ENCODE data around the gene PCLAF.
"Not testable (repeated sequence)": the region's sequence is repeated elsewhere in the genome, so short reads cannot be mapped to it uniquely, and the experiment has no call there.

The PCLAF gene

GRCh38 chr15:64337761-64338160 is 43.5 kb downstream of the PCLAF start:
- no peak overlapping the region for H3K4me3 ChIP-seq (IDR thresholded peaks at IDR 0.05; ENCODE audit: insufficient read depth, low read depth, low read length)
- H3K79me2 ChIP-seq (ENCODE audit: insufficient read depth, low read depth) = no peaks in the 10 kb centered on the region
- no peaks in the 10 kb centered on the region for H3K4me1 ChIP-seq (ENCODE audit: low read depth, poor library complexity, severe bottlenecking)
- no peak overlapping the region for H3K9ac ChIP-seq
- no peak overlapping the region for H3K4me2 ChIP-seq
- H4K20me1 ChIP-seq (ENCODE audit: insufficient read depth) = no peaks in the 10 kb centered on the region
- TF ChIP-seq, protein P1, sequence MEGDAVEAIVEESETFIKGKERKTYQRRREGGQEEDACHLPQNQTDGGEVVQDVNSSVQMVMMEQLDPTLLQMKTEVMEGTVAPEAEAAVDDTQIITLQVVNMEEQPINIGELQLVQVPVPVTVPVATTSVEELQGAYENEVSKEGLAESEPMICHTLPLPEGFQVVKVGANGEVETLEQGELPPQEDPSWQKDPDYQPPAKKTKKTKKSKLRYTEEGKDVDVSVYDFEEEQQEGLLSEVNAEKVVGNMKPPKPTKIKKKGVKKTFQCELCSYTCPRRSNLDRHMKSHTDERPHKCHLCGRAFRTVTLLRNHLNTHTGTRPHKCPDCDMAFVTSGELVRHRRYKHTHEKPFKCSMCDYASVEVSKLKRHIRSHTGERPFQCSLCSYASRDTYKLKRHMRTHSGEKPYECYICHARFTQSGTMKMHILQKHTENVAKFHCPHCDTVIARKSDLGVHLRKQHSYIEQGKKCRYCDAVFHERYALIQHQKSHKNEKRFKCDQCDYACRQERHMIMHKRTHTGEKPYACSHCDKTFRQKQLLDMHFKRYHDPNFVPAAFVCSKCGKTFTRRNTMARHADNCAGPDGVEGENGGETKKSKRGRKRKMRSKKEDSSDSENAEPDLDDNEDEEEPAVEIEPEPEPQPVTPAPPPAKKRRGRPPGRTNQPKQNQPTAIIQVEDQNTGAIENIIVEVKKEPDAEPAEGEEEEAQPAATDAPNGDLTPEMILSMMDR (conservative IDR thresholded peaks at IDR 0.05; ENCODE audit: low read depth, low read length) = no peak
- no peaks in the 10 kb centered on the region for H3K27me3 ChIP-seq (ENCODE audit: insufficient read depth, low read depth)
- no peak overlapping the region for H2AFZ ChIP-seq (ENCODE audit: low read depth)
- H3K36me3 ChIP-seq (ENCODE audit: insufficient read depth) = no peaks in the 10 kb centered on the region
- no peak overlapping the region for H3K27ac ChIP-seq

GRCh38 chr15:64333986-64334929 is 47.0 kb downstream of the PCLAF start:
- TF ChIP-seq, protein P1 (conservative IDR thresholded peaks at IDR 0.05; ENCODE audit: low read depth, low read length) = no peak
- Histone ChIP-seq H2AFZ (ENCODE audit: low read depth) (no peak overlapping the region), H3K9ac (no peak overlapping the region), H3K4me2 (no peak overlapping the region), H3K4me1 (ENCODE audit: low read depth, poor library complexity, severe bottlenecking) (no peaks in the 10 kb centered on the region), H3K27me3 (ENCODE audit: insufficient read depth, low read depth) (no peaks in the 10 kb centered on the region), H4K20me1 (ENCODE audit: insufficient read depth) (no peaks in the 10 kb centered on the region), H3K79me2 (ENCODE audit: insufficient read depth, low read depth) (no peaks in the 10 kb centered on the region), H3K27ac (no peak overlapping the region), H3K36me3 (ENCODE audit: insufficient read depth) (no peaks in the 10 kb centered on the region), H3K4me3 (IDR thresholded peaks at IDR 0.05; ENCODE audit: insufficient read depth, low read depth, low read length) (no peak overlapping the region)

GRCh38 chr15:64333516-64333915 is 47.7 kb downstream of the PCLAF start:
- Histone ChIP-seq H3K4me1 (ENCODE audit: low read depth, poor library complexity, severe bottlenecking) (no peaks in the 10 kb centered on the region), H3K27ac (no peak overlapping the region), H4K20me1 (ENCODE audit: insufficient read depth) (no peaks in the 10 kb centered on the region), H3K27me3 (ENCODE audit: insufficient read depth, low read depth) (no peaks in the 10 kb centered on the region), H2AFZ (ENCODE audit: low read depth) (no peak overlapping the region), H3K79me2 (ENCODE audit: insufficient read depth, low read depth) (no peaks in the 10 kb centered on the region), H3K9ac (no peak overlapping the region), H3K36me3 (ENCODE audit: insufficient read depth) (no peaks in the 10 kb centered on the region), H3K4me3 (IDR thresholded peaks at IDR 0.05; ENCODE audit: insufficient read depth, low read depth, low read length) (no peak overlapping the region), H3K4me2 (no peak overlapping the region)
- TF ChIP-seq, protein P1 (conservative IDR thresholded peaks at IDR 0.05; ENCODE audit: low read depth, low read length) = no peak

DNA sequence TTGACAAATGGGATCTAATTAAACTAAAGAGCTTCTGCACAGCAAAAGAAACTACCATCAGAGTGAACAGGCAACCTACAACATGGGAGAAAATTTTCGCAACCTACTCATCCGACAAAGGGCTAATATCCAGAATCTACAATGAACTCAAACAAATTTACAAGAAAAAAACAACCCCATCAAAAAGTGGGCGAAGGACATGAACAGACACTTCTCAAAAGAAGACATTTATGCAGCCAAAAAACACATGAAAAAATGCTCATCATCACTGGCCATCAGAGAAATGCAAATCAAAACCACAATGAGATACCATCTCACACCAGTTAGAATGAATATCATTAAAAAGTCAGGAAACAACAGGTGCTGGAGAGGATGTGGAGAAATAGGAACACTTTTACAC is 49.6 kb downstream of the PCLAF start:
- not testable (repeated sequence) for H3K36me3 ChIP-seq (ENCODE audit: insufficient read depth); H3K9ac ChIP-seq; H3K79me2 ChIP-seq (ENCODE audit: insufficient read depth, low read depth); H3K4me1 ChIP-seq (ENCODE audit: low read depth, poor library complexity, severe bottlenecking); H3K27me3 ChIP-seq (ENCODE audit: insufficient read depth, low read depth); H2AFZ ChIP-seq (ENCODE audit: low read depth); H3K4me2 ChIP-seq; H3K4me3 ChIP-seq (IDR thresholded peaks at IDR 0.05; ENCODE audit: insufficient read depth, low read depth, low read length); H3K27ac ChIP-seq; H4K20me1 ChIP-seq (ENCODE audit: insufficient read depth)

DNA sequence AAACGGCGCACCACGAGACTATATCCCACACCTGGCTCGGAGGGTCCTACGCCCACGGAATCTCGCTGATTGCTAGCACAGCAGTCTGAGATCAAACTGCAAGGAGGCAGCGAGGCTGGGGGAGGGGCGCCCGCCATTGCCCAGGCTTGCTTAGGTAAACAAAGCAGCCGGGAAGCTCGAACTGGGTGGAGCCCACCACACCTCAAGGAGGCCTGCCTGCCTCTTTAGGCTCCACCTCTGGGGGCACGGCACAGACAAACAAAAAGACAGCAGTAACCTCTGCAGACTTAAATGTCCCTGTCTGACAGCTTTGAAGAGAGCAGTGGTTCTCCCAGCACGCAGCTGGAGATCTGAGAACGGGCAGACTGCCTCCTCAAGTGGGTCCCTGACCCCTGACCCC is 54.3 kb downstream of the PCLAF start:
- H3K36me3 ChIP-seq (ENCODE audit: insufficient read depth); H2AFZ ChIP-seq (ENCODE audit: low read depth); H3K4me1 ChIP-seq (ENCODE audit: low read depth, poor library complexity, severe bottlenecking); H3K9ac ChIP-seq; H4K20me1 ChIP-seq (ENCODE audit: insufficient read depth); H3K4me2 ChIP-seq; H3K27ac ChIP-seq; H3K79me2 ChIP-seq (ENCODE audit: insufficient read depth, low read depth); H3K27me3 ChIP-seq (ENCODE audit: insufficient read depth, low read depth); H3K4me3 ChIP-seq (IDR thresholded peaks at IDR 0.05; ENCODE audit: insufficient read depth, low read depth, low read length): not testable (repeated sequence)

DNA sequence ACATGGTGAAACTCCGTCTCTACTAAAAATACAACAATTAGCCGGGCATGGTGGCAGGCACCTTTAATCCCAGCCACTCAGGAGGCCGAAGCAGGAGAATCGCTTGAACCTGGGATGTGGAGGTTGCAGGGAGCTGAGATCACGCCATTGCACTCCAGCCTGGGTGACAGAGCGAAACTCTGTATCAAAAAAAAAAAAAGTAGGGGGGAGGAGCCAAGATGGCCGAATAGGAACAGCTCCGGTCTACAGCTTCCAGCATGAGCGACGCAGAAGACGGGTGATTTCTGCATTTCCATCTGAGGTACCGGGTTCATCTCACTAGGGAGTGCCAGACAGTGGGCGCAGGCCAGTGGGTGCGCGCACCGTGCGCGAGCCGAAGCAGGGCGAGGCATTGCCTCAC is 54.8 kb downstream of the PCLAF start:
- not testable (repeated sequence) for H3K4me2 ChIP-seq; H3K4me1 ChIP-seq (ENCODE audit: low read depth, poor library complexity, severe bottlenecking); H3K27ac ChIP-seq; H3K36me3 ChIP-seq (ENCODE audit: insufficient read depth); H3K9ac ChIP-seq; H2AFZ ChIP-seq (ENCODE audit: low read depth); H3K79me2 ChIP-seq (ENCODE audit: insufficient read depth, low read depth); H4K20me1 ChIP-seq (ENCODE audit: insufficient read depth); H3K4me3 ChIP-seq (IDR thresholded peaks at IDR 0.05; ENCODE audit: insufficient read depth, low read depth, low read length); H3K27me3 ChIP-seq (ENCODE audit: insufficient read depth, low read depth)
